HEK293T (cell line): ENCODE data around the gene LTA.

Source experiments
- CTCF ChIA-PET: fragments of 350-600 bp; formaldehyde crosslinking; extraction: SDS; loops from one replicate; lab custom pipeline; 2021; ENCODE audit warnings: antibody characterized with exemption, inconsistent platforms; lab: Yijun Ruan, JAX
- POLR2A ChIA-PET: fragments of 350-600 bp; formaldehyde crosslinking; extraction: SDS; loops from one replicate; lab custom pipeline; 2020; ENCODE audit warnings: antibody characterized with exemption, inconsistent platforms; lab: Yijun Ruan, JAX
- DNase-seq: peaks from one replicate; pipeline ENCODE4 v3.0.0; 2012; ENCODE audit warnings: mixed read lengths; ENCODE audit errors: extremely low spot score
- ARNT ChIP-seq: fragments of 450-650 bp; IDR thresholded peaks from 2 replicates; pipeline ENCODE4 v1.6.1; 2017; ENCODE audit warnings: mild to moderate bottlenecking
- BHLHE40 ChIP-seq: fragments of 450-650 bp; IDR thresholded peaks from 2 replicates; pipeline ENCODE4 v1.6.1; 2016; ENCODE audit warnings: mild to moderate bottlenecking, moderate library complexity, borderline replicate concordance
- CTBP1 ChIP-seq: fragments of 450-650 bp; IDR thresholded peaks from 2 replicates; pipeline ENCODE4 v1.6.1; 2016; ENCODE audit warnings: borderline replicate concordance
- ELF4 ChIP-seq: fragments of 450-650 bp; IDR thresholded peaks from 2 replicates; pipeline ENCODE4 v1.6.1; 2017; ENCODE audit warnings: antibody characterized with exemption
- FOXA1 ChIP-seq: fragments of 450-650 bp; IDR thresholded peaks from 2 replicates; pipeline ENCODE4 v1.6.1; 2016; ENCODE audit warnings: mild to moderate bottlenecking
- FOXK2 ChIP-seq: fragments of 450-650 bp; IDR thresholded peaks from 2 replicates; pipeline ENCODE4 v1.6.1; 2016; ENCODE audit warnings: mild to moderate bottlenecking
- FOXM1 ChIP-seq: fragments of 450-650 bp; IDR thresholded peaks from 2 replicates; pipeline ENCODE4 v1.6.1; 2017; ENCODE audit warnings: mild to moderate bottlenecking, borderline replicate concordance
- HDGF ChIP-seq: fragments of 450-650 bp; IDR thresholded peaks from 2 replicates; pipeline ENCODE4 v1.6.1; 2017; ENCODE audit warnings: antibody characterized with exemption, borderline replicate concordance
- L3MBTL2 ChIP-seq: fragments of 450-650 bp; conservative IDR thresholded peaks from 2 replicates; pipeline ENCODE4 v1.6.1; 2016; ENCODE audit warnings: mild to moderate bottlenecking
- LEF1 ChIP-seq: fragments of 450-650 bp; IDR thresholded peaks from 2 replicates; pipeline ENCODE4 v1.6.1; 2017; ENCODE audit warnings: mild to moderate bottlenecking, borderline replicate concordance
- NFRKB ChIP-seq: fragments of 450-650 bp; IDR thresholded peaks from 2 replicates; pipeline ENCODE4 v1.6.1; 2016; ENCODE audit warnings: mild to moderate bottlenecking, moderate library complexity
- PKNOX1 ChIP-seq: fragments of 450-650 bp; IDR thresholded peaks from 2 replicates; pipeline ENCODE4 v1.6.1; 2016
- SP1 ChIP-seq: fragments of 450-650 bp; IDR thresholded peaks from 2 replicates; pipeline ENCODE4 v1.6.1; 2017
- SUZ12 ChIP-seq: fragments of 450-650 bp; IDR thresholded peaks from 2 replicates; pipeline ENCODE4 v1.6.1; 2016; ENCODE audit warnings: mild to moderate bottlenecking
- TARDBP ChIP-seq: fragments of 450-650 bp; IDR thresholded peaks from 2 replicates; pipeline ENCODE4 v1.6.1; 2016
- ZNF384 ChIP-seq: fragments of 450-650 bp; IDR thresholded peaks from 2 replicates; pipeline ENCODE4 v1.6.1; 2016

The LTA gene

GRCh38 chr6:31607317-31607716 lies 35.2 kb downstream of the LTA start:
- ChIA-PET CTCF (interaction anchor here (2.5 kb wide), 1 partner anchor 9 kb away, joined by 6 read pairs; no protein-coding TSS in a partner anchor), POLR2A (no interaction called here)
- no peak for TF ChIP-seq FOXK2
- TF ChIP-seq ZNF384 = no peak
- no peak for TF ChIP-seq NFRKB
- TF ChIP-seq HDGF = no peak
- no peak for TF ChIP-seq ELF4
- TF ChIP-seq ARNT = no peak
- no peak for TF ChIP-seq FOXM1
- no peak for TF ChIP-seq TARDBP
- no peak for TF ChIP-seq CTBP1
- no peak for DNase-seq

DNA sequence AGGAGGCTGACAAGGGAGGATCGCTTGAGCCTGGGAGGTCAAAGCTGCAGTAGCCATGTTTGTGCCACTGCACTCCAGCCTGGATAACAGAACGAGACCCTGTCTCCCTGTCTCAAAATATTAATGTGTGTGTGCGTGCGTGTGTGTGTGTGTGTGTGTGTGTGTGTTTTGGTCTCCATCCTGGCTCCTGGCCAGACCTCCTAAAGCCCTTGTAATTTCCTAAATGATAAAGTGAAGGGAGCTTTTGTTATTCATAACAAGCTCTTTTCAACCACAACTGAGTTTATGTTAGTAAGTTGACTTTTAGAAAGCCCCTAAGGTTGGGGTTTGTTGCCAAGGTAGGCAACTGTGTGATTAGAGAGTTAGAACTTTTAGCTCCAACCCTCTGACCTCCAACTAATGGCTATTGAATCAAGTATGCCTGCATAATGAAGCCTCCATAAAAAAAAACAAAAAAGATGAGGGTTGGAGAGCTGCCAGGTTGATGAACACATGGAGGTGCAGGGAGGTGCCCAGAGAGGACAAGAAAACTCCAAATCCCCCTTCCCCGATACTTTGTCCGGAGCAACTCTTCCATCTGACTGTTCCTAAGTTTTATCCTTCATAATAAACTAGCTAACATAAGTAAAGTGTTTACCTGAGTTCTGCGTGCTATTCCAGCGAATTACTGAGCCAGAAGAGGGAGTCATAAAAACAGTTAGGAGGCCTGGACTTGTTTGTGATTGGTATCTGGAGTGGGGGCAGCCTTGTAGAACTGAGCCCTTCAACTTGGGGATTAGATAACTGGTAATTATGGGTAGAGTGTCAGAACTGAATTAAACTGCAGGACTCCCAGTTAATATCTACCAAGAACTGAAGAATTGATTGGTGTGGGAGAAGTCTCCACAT lies 37.7 kb downstream of the LTA start:
- TF ChIP-seq TARDBP (no peak), ELF4 (no peak), FOXM1 (no peak), ZNF384 (no peak), HDGF (no peak), BHLHE40 (no peak), LEF1 (no peak), FOXA1 (no peak)
- POLR2A ChIA-PET = interaction anchor here (0.7 to 2.1 kb wide), 5 partner anchors 29 to 68 kb away, joined by 3 to 9 read pairs (median 3); partner anchors contain the start of genes C6orf47, DDX39B and GPANK1
- CTCF ChIA-PET = interaction anchor here (0.8 to 1.8 kb wide), 4 partner anchors 9 to 59 kb away, joined by 5 to 13 read pairs (median 8); no protein-coding TSS in a partner anchor
- DNase-seq = no peak

DNA sequence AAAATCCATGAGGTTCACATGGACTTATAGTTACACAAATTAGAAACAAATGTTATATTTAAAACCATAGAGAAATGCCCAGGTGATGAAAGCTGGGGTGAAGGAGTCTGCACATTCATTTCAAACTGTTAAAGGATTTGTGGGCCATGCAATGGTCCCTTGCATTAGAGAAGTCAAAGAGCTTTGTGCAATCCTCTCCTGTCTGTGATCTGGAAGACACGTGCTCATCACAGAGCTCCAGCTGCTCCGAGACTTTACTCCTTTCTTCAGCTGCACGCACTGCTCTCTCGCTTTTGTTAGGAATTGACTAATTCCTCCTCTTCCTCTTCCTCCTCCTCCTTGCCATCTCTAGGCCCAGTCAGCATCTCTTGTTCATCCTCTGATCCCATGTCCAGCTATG lies 38.9 kb downstream of the LTA start:
- ChIA-PET CTCF (interaction anchor here (0.7 to 1.8 kb wide), 3 partner anchors 13 to 898 kb away, joined by 3 to 5 read pairs (median 4); no protein-coding TSS in a partner anchor), POLR2A (interaction anchor here (2.1 kb wide), 1 partner anchor 70 kb away, joined by 9 read pairs; the partner anchor contains the start of gene DDX39B)
- TF ChIP-seq HDGF (no peak), FOXK2 (no peak), FOXM1 (no peak), ELF4 (no peak), LEF1 (no peak), FOXA1 (no peak), ZNF384 (no peak), TARDBP (no peak), ARNT (no peak), PKNOX1 (no peak)
- no peak for DNase-seq

GRCh38 chr6:31614075-31614619 lies 42.1 kb downstream of the LTA start:
- TF ChIP-seq LEF1 (no peak), ZNF384 (no peak), FOXM1 (no peak), BHLHE40 (no peak), ELF4 (no peak), CTBP1 (no peak)
- no peak for DNase-seq
- ChIA-PET CTCF (interaction anchor here (0.6 kb wide), 2 partner anchors 22 to 31 kb away, joined by 3 read pairs; no protein-coding TSS in a partner anchor), POLR2A (interaction anchor here (2.0 kb wide), 1 partner anchor 51 kb away, joined by 6 read pairs; the partner anchor contains the start of gene GPANK1)

GRCh38 chr6:31614684-31615578 lies 42.8 kb downstream of the LTA start, which contains the start of gene AIF1:
TSS of gene AIF1 (plus strand) at chr6:31615234. CDS start at chr6:31615330, 96 bp downstream.
- no peak for TF ChIP-seq CTBP1
- no peak for TF ChIP-seq L3MBTL2
- no peak for TF ChIP-seq SUZ12
- POLR2A ChIA-PET = interaction anchor here (1.0 to 2.0 kb wide), 2 partner anchors 38 to 50 kb away, joined by 3 to 6 read pairs; partner anchors contain the start of genes BAG6 and GPANK1
- CTCF ChIA-PET = no interaction called here
- no peak for DNase-seq

DNA sequence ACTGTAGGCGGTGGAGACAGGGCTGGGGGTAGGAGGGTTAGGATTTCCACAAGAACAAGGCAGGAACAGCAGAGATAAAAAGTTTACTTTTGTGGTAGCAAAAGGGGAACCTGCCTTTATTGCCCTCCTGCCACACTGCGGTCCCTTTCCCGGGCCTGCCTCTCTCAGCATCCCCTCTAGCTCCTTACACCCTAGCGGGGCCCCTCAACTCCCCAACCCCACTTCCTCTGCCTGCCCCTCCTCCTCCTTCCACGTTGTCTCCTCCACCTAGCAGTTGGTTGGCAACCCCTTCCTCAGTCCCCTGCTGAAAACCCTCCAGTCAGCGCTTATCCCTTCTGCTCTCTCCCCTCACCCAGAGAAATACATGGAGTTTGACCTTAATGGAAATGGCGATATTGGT lies 43.7 kb downstream of the LTA start:
- TF ChIP-seq SUZ12 (no peak), ELF4 (no peak), ARNT (no peak), L3MBTL2 (no peak)

GRCh38 chr6:31617010-31617409 lies 44.9 kb downstream of the LTA start:
- no peak for TF ChIP-seq SP1
- no peak for TF ChIP-seq ARNT
- no peak for TF ChIP-seq PKNOX1
- no peak for TF ChIP-seq ELF4
- TF ChIP-seq BHLHE40 = no peak
- TF ChIP-seq TARDBP = no peak
- no peak for TF ChIP-seq FOXA1
- no peak for TF ChIP-seq FOXM1
- no peak for TF ChIP-seq NFRKB
- no peak for TF ChIP-seq SUZ12
- TF ChIP-seq ZNF384 = no peak
- TF ChIP-seq FOXK2 = no peak
- TF ChIP-seq HDGF = no peak
- no peak for TF ChIP-seq L3MBTL2
- TF ChIP-seq LEF1 = no peak
- TF ChIP-seq CTBP1 = no peak
- ChIA-PET POLR2A (interaction anchor here (1.2 kb wide), 1 partner anchor 48 kb away, joined by 3 read pairs; the partner anchor contains the start of gene GPANK1), CTCF (interaction anchor here (1.3 to 1.5 kb wide), 2 partner anchors 16 to 18 kb away, joined by 3 read pairs; no protein-coding TSS in a partner anchor)
- DNase-seq = no peak

More for the DNA sequence above, 43.7 kb downstream of the LTA start:
- ChIA-PET CTCF (no interaction called here), POLR2A (interaction anchor here (1.0 to 2.0 kb wide), 3 partner anchors 37 to 49 kb away, joined by 3 to 6 read pairs (median 3); partner anchors contain the start of genes BAG6 and GPANK1)
- DNase-seq = no peak
